ENCODE results near the gene SLC35F3. TPM values are rescaled to one million over a fixed set of nuclear protein-coding genes. Genes with fewer than 3 reads are reported as not detected.
"Not testable (repeated sequence)": the region's sequence is repeated elsewhere in the genome, so short reads cannot be mapped to it uniquely, and the experiment has no call there.

Gene SLC35F3
- total RNA-seq, 1 donor from 2014 or later = 0.08 TPM

GRCh38 chr1:234176000-234176399 is 271.5 kb downstream of the SLC35F3 start:
- ATAC-seq = no peak
- DNase-seq (ENCODE audit: low spot score) = no peak

DNA sequence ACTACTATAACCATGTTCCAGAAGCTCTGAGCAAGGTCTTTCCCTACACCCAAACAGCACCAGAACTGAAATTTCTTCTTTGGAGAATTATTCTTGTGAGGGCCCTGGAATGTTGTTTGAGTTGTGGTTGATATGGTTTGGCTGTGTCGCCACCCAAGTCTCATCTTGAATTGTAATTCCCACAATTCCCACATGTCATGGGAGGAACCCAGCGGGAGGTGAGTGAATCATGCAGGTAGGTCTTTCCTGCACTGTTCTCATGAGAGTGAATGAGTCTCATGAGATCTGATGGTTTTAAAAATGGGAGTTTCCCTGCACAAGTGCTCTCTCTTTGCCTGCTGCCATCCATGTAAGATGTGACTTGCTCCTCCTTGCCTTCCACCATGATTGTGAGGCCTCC is 272.4 kb downstream of the SLC35F3 start:
- ATAC-seq; DNase-seq (ENCODE audit: low spot score): not testable (repeated sequence)

DNA sequence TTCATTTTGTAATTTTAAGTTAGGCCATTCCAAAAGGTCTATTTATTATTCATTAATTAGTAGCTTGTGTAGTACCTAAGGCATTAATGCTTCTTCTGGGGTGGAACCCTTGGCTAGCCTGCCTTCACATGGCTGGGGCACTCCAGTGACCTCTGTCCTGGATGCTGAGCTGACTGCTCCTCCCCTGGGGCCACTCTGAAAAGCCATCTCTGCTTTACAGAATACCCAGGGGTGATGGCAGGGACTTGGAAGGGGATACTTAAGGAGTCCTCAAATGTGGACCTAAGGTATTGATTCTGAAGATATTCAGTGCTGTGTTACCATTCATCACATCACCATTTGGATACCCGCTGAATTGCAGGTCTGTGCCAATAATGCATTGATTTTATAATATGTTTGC is 281.0 kb downstream of the SLC35F3 start:
- DNase-seq (ENCODE audit: low spot score) (no peak), ATAC-seq (peak; percentile 23)

- ATAC-seq = peak; percentile 94
- DNase-seq (ENCODE audit: low spot score) = peak; percentile 83
These were observed 281.7 kb downstream of the SLC35F3 start for GRCh38 chr1:234186037-234186688.

DNA sequence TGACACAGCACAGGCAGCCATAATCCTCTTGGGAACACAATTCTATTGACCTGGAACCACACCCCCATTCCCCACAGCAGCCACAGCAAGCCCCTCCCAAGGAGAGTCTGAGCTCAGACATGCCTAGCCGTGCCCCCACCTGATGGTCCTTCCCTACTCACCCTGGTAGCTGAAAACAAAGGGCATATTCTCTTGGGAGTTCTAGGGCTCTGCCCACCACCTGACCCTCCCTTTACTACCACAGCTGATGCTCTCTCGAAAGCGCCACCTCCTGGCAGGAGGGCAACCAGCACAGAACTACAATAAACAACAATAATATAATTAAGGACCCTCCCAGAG is 283.9 kb downstream of the SLC35F3 start:
- no peak for DNase-seq (ENCODE audit: low spot score)
- no peak for ATAC-seq

GRCh38 chr1:234197839-234198238 is 293.4 kb downstream of the SLC35F3 start:
- ATAC-seq (no peak), DNase-seq (ENCODE audit: low spot score) (no peak)

DNA sequence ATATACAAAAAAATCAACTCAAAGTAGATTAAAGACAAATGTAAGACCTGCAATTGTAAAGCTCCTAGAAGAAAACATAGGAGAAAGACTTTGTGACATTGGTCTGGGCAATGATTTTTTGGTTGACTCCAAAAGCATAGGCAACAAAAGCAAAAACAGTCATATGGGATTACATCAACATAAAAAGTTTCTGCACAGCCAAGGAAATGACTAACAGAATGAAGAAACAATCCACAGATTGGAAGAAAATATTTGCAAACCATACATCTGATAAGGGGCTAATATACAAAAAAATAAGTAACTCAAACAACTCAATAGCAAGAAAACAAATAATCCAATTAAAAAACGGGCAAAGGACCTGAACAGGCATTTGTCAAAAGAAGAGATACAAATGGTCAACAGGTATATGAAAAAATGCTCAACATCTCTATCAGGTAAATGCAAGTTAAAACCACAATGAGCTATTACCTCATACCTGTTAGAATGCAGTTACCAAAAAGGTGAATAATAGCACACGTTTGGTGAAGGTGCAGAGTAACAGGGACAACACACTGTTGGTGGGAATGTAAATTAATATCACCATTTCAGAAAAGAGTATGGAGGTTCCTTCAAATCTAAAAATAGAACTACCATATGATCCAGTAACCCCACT is 295.1 kb downstream of the SLC35F3 start:
- DNase-seq (ENCODE audit: low spot score) (no peak), ATAC-seq (no peak)

DNA sequence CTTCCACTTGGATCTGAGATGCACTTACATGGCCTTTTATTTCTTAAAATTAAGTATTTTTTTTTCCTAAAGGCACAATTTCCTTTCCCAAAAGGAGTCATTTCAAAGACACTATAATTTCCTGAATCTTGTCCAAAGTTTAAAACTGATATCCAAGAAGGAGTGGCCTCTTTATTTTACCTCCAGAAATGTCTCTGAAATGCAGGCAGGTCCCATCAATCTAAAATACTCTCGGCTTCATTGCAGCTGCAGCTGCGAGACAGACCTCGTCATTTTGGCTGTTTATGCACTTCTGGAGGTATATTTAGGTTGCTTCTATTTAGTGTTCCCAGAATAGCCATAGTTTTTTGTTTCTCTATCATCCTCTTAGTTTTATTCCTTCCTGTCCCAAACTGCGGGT is 296.1 kb downstream of the SLC35F3 start:
- DNase-seq (ENCODE audit: low spot score) = no peak
- ATAC-seq = no peak

- no peak for DNase-seq (ENCODE audit: low spot score)
- no peak for ATAC-seq
These were observed 297.1 kb downstream of the SLC35F3 start for GRCh38 chr1:234201600-234201999.

- DNase-seq (ENCODE audit: low spot score) (no peak), ATAC-seq (no peak)
These were observed 301.5 kb downstream of the SLC35F3 start for GRCh38 chr1:234205966-234206365.

- no peak for ATAC-seq
These were observed 302.3 kb downstream of the SLC35F3 start for GRCh38 chr1:234206651-234207284.

GRCh38 chr1:234208351-234208750 is 303.9 kb downstream of the SLC35F3 start:
- ATAC-seq = no peak
- DNase-seq (ENCODE audit: low spot score) = no peak

More at GRCh38 chr1:234206651-234207284, 302.3 kb downstream of the SLC35F3 start:
- no peak for DNase-seq (ENCODE audit: low spot score)

GRCh38 chr1:234208791-234209190 is 304.3 kb downstream of the SLC35F3 start:
- ATAC-seq (no peak), DNase-seq (ENCODE audit: low spot score) (no peak)

DNA sequence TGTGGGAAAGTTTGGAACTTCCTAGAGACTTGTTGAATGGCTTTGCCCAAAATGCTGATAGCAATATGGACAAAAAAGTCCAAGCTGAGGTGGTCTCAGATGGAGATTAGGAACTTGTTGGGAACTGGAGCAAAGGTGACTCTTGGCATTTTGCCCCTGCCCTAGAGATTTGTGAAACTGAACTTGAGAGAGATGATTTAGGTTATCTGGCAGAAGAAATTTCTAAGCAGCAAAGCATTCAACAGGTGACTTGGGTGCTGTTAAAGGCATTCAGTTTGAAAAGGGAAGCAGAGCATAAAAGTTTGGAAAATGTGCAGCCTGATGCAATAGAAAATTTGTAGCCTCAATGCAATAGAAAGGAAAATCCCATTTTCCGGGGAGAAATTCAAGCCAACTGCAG is 306.0 kb downstream of the SLC35F3 start:
- not testable (repeated sequence) for ATAC-seq; DNase-seq (ENCODE audit: low spot score)

- not testable (repeated sequence) for DNase-seq (ENCODE audit: low spot score); ATAC-seq
These were observed 307.4 kb downstream of the SLC35F3 start for GRCh38 chr1:234211855-234212254.

DNA sequence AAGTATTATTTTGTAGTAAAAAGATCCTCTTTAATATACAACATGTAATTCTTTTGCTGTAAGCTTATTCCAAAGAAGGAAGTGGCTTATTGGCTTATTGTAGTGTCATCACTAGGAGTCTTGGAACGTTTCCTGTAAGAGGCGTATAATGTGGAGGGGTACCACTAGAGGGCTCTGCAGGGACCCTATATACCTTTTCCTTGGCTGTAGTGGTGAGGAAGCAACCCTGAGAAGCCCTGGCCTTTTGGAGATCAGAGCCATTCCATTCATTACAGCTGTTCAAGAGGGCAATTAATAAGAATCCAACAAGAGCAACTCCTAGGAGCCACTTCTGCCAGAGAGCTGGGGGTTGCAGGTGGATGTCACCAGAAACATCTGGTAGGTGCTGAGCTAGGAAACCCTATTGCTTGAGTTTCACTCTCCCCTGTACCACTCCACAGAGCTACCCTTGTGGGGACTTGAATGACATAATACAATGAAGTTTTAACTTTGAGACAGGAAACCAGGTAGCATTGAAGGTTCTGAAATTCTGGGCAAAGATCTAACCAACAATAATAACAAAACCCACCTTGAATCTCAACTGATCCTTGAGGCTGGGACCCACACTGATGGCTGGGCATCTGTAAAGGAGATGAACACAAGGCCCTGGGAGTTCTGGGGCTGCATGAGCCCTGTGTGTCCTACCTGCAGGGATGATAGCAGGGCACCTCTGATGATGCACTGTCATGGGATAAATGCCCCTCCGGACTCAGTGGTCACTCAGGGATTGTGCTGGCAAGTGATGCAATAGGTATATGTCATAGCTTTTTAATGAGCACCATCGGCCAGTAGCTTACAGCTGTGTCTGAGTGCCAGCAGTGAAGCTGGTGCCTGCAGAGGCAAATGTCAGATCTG is 308.5 kb downstream of the SLC35F3 start:
- ATAC-seq (peak; percentile 81), DNase-seq (ENCODE audit: low spot score) (no peak)

GRCh38 chr1:234213658-234214128 is 309.2 kb downstream of the SLC35F3 start:
- ATAC-seq (no peak), DNase-seq (ENCODE audit: low spot score) (no peak)

DNA sequence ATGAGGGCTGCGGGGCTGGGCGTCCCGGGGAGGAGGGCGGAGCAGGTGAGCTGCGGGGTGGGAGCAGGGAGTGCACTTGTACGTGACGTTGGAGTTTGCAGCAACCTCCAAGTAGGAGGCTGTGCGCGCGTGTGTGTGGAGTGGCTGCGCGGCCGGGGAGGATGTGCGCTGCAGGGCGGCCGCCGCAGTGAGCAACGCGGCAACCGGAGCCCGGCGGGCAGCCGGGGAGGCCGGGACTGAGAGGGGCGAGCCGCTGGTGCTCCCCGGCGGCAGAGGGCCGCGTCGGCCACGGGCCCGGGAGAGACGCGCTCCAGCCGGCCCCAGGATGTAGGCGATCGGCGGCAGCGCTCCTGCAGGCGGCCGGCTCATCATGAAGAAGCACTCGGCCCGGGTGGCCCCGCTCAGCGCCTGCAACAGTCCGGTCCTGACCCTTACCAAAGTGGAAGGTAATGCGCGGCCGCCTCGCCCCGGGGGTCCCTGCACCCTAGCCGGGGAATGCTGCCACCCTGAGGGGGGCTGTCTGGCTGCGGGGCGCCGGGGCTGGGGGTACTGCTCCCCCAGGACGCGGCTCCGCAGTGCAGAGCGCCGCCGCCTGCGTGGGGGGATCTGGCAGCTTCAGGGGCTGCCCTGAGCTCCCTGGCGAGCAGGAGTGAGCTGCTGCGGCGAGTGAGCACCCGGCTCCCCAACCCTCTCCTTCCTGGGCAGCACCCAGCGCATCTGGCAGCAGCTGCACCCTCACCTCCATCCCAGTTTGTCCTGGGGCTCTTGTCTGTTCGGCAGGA is 309.8 kb downstream of the SLC35F3 start:
- DNase-seq (ENCODE audit: low spot score) (no peak), ATAC-seq (peak; percentile 65)

GRCh38 chr1:234214911-234215892 is 310.7 kb downstream of the SLC35F3 start:
- no peak for DNase-seq (ENCODE audit: low spot score)
- peak; percentile 53 for ATAC-seq

Data from left lobe of liver (tissue), 2 donors.